B cell (primary cell): ENCODE results near the gene PDZD7. TPM values are rescaled to one million over a fixed set of nuclear protein-coding genes. Genes with fewer than 3 reads are reported as not detected.

Experiments used
- ATAC-seq: fragments of 200-7000 bp; cut with Tn5 transposase; one replicate; pipeline ENCODE4 v1.10.0; 2021; ENCODE audit warnings: low read depth, mild to moderate bottlenecking, moderate number of reproducible peaks, moderate library complexity
- CTCF ChIA-PET: fragments of 350-600 bp; sonication (Branson Sonifier 250); formaldehyde crosslinking; loops from one replicate; lab custom pipeline; 2021; ENCODE audit warnings: antibody characterized with exemption, inconsistent platforms; lab: Charles Lee
- POLR2A ChIA-PET: fragments of 350-600 bp; sonication (Branson Sonifier 250); formaldehyde crosslinking; loops from one replicate; lab custom pipeline; 2021; ENCODE audit warnings: antibody characterized with exemption; lab: Charles Lee
- DNase-seq: peaks from one replicate; pipeline ENCODE4 v3.0.0; 2013
- H2AFZ ChIP-seq: 2 replicates; pipeline ENCODE4 v1.6.1; 2012; ENCODE audit warnings: mild to moderate bottlenecking, low read depth, low read length; ENCODE audit not compliant: insufficient read depth, poor library complexity, severe bottlenecking
- H3K27ac ChIP-seq, 2 donors: 1 replicate in 1 of 2; 2 replicates in 1 of 2; pipeline ENCODE4 v1.5.1; 2012 to 2013; ENCODE audit warnings: low read length in 2 of 2, mild to moderate bottlenecking in 2 of 2, moderate library complexity in 1 of 2
- H3K27me3 ChIP-seq, 4 experiments: fragments of 200-600 bp in 1 of 4; sonication (generic) in 1 of 4; replicated peaks in 1 of 4; 1 replicate in 2 of 4; 2 replicates in 2 of 4; pipeline versions ENCODE4 v1.6.1 to v1.7.0; 2013 to 2016; ENCODE audit warnings: low read length in 3 of 4, mild to moderate bottlenecking in 2 of 4, mixed read lengths in 1 of 4, moderate library complexity in 1 of 4; ENCODE audit not compliant: insufficient read depth in 4 of 4, control insufficient read depth in 3 of 4; ENCODE audit errors: control extremely low read depth in 1 of 4
- H3K36me3 ChIP-seq, 2 experiments: replicated peaks in 1 of 2; 1 replicate in 1 of 2; 2 replicates in 1 of 2; pipeline versions ENCODE4 v1.6.1 to v1.7.1; 2013; ENCODE audit warnings: low read length in 1 of 2; ENCODE audit not compliant: insufficient read depth in 2 of 2, control insufficient read depth in 1 of 2; ENCODE audit errors: control extremely low read depth in 1 of 2, extremely low read depth in 1 of 2
- H3K4me1 ChIP-seq, 2 donors: fragments of 200-600 bp in 1 of 2; sonication (generic) in 1 of 2; 1 replicate in 1 of 2; 2 replicates in 1 of 2; pipeline versions ENCODE4 v1.5.1 to v1.6.1; 2013 to 2017; ENCODE audit warnings: low read length in 2 of 2; ENCODE audit not compliant: control insufficient read depth in 2 of 2, insufficient read depth in 2 of 2
- H3K4me2 ChIP-seq: replicated peaks from 2 replicates; pipeline ENCODE3; 2012; ENCODE audit warnings: mild to moderate bottlenecking, low read depth, low read length; ENCODE audit not compliant: poor library complexity, severe bottlenecking
- H3K4me3 ChIP-seq, 5 experiments: fragments of 200-600 bp in 1 of 5; sonication (generic) in 1 of 5; 1 replicate in 3 of 5; 2 replicates in 2 of 5; pipeline versions ENCODE4 v1.5.1 to v1.7.0; 2011 to 2016; ENCODE audit warnings: low read length in 4 of 5, mild to moderate bottlenecking in 4 of 5, low read depth in 2 of 5, control low read depth in 1 of 5, moderate library complexity in 1 of 5; ENCODE audit not compliant: insufficient read depth in 1 of 5; ENCODE audit errors: control extremely low read depth in 1 of 5, extremely low read depth in 1 of 5
- H3K79me2 ChIP-seq: fragments of 200-600 bp; sonication (generic); one replicate; pipeline ENCODE4 v1.6.0; 2016; ENCODE audit warnings: low read length; ENCODE audit not compliant: control insufficient read depth, insufficient read depth
- H3K9ac ChIP-seq: fragments of 200-600 bp; sonication (generic); 2 replicates; pipeline ENCODE4 v1.6.1; 2017; ENCODE audit warnings: mild to moderate bottlenecking, low read length, moderate library complexity
- H3K9me3 ChIP-seq, 3 donors: one replicate each; pipeline versions ENCODE4 v1.6.1 to v1.7.1; 2013; ENCODE audit warnings: low read length in 2 of 3; ENCODE audit not compliant: control insufficient read depth in 2 of 3, insufficient read depth in 1 of 3; ENCODE audit errors: control extremely low read depth in 1 of 3
- H4K20me1 ChIP-seq: 2 replicates; pipeline ENCODE4 v1.6.0; 2012; ENCODE audit warnings: mild to moderate bottlenecking, low read length; ENCODE audit not compliant: insufficient read depth, control insufficient read depth, poor library complexity, severe bottlenecking
- H3K27ac Mint-ChIP-seq: one replicate; pipeline ENCODE4 v1.8.0; 2021; ENCODE audit warnings: mixed read lengths
- H3K27me3 Mint-ChIP-seq: one replicate; pipeline ENCODE4 v1.8.0; 2021; ENCODE audit warnings: mixed read lengths
- H3K4me1 Mint-ChIP-seq: one replicate; pipeline ENCODE4 v1.8.0; 2021; ENCODE audit warnings: mixed read lengths
- H3K4me3 Mint-ChIP-seq: one replicate; pipeline ENCODE4 v1.8.0; 2021; ENCODE audit warnings: mixed read lengths
- H3K9me3 Mint-ChIP-seq: one replicate; pipeline ENCODE4 v1.8.0; 2022; ENCODE audit warnings: mixed read lengths; ENCODE audit not compliant: insufficient read depth
- EZH2 ChIP-seq: IDR thresholded peaks from 2 replicates; pipeline ENCODE4 v1.6.1; 2012; ENCODE audit warnings: borderline replicate concordance, low read depth, mild to moderate bottlenecking, moderate library complexity, low read length; ENCODE audit not compliant: insufficient read depth, poor library complexity, severe bottlenecking
- WGBS: methylation state at CpG from one replicate; pipeline ENCODE4 v1.1.5; 2013; ENCODE audit warnings: missing lambda C conversion rate; ENCODE audit not compliant: insufficient coverage; 5-methylcytosine and 5-hydroxymethylcytosine counted together
- intact Hi-C: fragments of 100-400 bp; cut with micrococcal nuclease; formaldehyde crosslinking; loops from one replicate; pipeline ENCODE4 v1.10.0; 2022
- polyA plus RNA-seq: library from polyadenylated mRNA; depleted of rRNA; stranded (reverse); fragments of >200 nt; gene quantifications from 2 replicates; pipeline ENCODE4 v1.2.3, GENCODE V29; 2012
- total RNA-seq, 2 donors: library from RNA; stranded (reverse); fragments of 120-200 nt in 1 of 2; gene quantifications; 1 replicate in 1 of 2; 2 replicates in 1 of 2; pipeline versions ENCODE4 v1.2.3 to v1.2.4, GENCODE V29; 2013 to 2022
- TF ChIP-seq, protein P1 (sequence below): fragments of 200-600 bp; IDR thresholded peaks from one replicate; pipeline ENCODE4 v1.8.0; 2022; ENCODE audit warnings: antibody characterized with exemption, mild to moderate bottlenecking

Gene PDZD7
- total and polyA plus RNA-seq, 2 donors (not counting 1 experiment from before 2014, with no cell fraction given), result 0.64 to 0.69 TPM

GRCh38 chr10:101003639-101004206, 27.2 kb downstream of the PDZD7 start:
- Mint-ChIP-seq H3K4me3 (no peak overlapping the region), H3K27ac (no peak overlapping the region), H3K9me3 (no peaks in the 10 kb centered on the region), H3K4me1 (peaks cover 11% of the 10 kb centered on the region), H3K27me3 (no peaks in the 10 kb centered on the region)
- no peak for TF ChIP-seq EZH2
- TF ChIP-seq, protein P1, sequence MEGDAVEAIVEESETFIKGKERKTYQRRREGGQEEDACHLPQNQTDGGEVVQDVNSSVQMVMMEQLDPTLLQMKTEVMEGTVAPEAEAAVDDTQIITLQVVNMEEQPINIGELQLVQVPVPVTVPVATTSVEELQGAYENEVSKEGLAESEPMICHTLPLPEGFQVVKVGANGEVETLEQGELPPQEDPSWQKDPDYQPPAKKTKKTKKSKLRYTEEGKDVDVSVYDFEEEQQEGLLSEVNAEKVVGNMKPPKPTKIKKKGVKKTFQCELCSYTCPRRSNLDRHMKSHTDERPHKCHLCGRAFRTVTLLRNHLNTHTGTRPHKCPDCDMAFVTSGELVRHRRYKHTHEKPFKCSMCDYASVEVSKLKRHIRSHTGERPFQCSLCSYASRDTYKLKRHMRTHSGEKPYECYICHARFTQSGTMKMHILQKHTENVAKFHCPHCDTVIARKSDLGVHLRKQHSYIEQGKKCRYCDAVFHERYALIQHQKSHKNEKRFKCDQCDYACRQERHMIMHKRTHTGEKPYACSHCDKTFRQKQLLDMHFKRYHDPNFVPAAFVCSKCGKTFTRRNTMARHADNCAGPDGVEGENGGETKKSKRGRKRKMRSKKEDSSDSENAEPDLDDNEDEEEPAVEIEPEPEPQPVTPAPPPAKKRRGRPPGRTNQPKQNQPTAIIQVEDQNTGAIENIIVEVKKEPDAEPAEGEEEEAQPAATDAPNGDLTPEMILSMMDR, result no peak
- 99% methylated on average over 16 of the region's 18 CpGs for WGBS
- Histone ChIP-seq H2AFZ (no peak overlapping the region), H3K4me3 (no peak overlapping the region), H3K79me2 (no peaks in the 10 kb centered on the region), H3K9me3 (no peaks in the 10 kb centered on the region), H4K20me1 (peaks cover 25% of the 10 kb centered on the region), H3K27ac (no peak overlapping the region), H3K4me2 (no peak overlapping the region), H3K9ac (no peak overlapping the region), H3K36me3 (peaks cover 0 to 12% of the 10 kb centered on the region in 2 experiments), H3K27me3 (peaks cover 0 to 2% (median 0%) of the 10 kb centered on the region in 4 experiments), H3K4me1 (peaks cover 9 to 16% of the 10 kb centered on the region in 2 donors)
- ATAC-seq, result no peak
- ChIA-PET CTCF (interaction anchor here (1.1 to 2.8 kb wide), 2 partner anchors 8 to 16 kb away, joined by 4 to 8 read pairs; no protein-coding TSS in a partner anchor), POLR2A (interaction anchor here (0.6 kb wide), 1 partner anchor 41 kb away, joined by 3 read pairs; no protein-coding TSS in a partner anchor)
- intact Hi-C loops, result no loop called here
- no peak for DNase-seq

DNA sequence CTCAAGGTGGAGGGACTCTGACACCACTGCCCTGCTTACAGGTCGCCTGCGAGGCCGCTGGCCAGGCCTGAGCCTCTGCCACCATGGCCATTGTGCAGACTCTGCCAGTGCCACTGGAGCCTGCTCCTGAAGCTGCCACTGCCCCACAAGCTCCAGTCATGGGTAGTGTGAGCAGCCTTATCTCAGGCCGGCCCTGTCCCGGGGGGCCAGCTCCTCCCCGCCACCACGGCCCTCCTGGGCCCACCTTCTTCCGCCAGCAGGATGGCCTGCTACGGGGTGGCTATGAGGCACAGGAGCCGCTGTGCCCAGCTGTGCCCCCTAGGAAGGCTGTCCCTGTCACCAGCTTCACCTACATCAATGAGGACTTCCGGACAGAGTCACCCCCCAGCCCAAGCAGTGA, 28.5 kb downstream of the PDZD7 start:
- CTCF ChIA-PET, result interaction anchor here (0.9 to 8.4 kb wide), 3 partner anchors 13 to 18 kb away, joined by 3 to 70 read pairs (median 8); no protein-coding TSS in a partner anchor
- Mint-ChIP-seq H3K27ac (no peak overlapping the region), H3K9me3 (no peaks in the 10 kb centered on the region), H3K27me3 (no peaks in the 10 kb centered on the region), H3K4me1 (peaks cover 20% of the 10 kb centered on the region), H3K4me3 (no peak overlapping the region)
- POLR2A ChIA-PET, result no interaction called here
- Histone ChIP-seq H3K4me1 (peaks cover 16 to 27% of the 10 kb centered on the region in 2 donors), H3K27me3 (peaks cover 0 to 2% (median 0%) of the 10 kb centered on the region in 4 experiments), H3K36me3 (peaks cover 0 to 12% of the 10 kb centered on the region in 2 experiments), H3K4me2 (no peak overlapping the region), H3K9ac (no peak overlapping the region), H2AFZ (no peak overlapping the region), H4K20me1 (peaks cover 25% of the 10 kb centered on the region), H3K9me3 (no peaks in the 10 kb centered on the region), H3K4me3 (no peak overlapping the region), H3K79me2 (no peaks in the 10 kb centered on the region), H3K27ac (no peak overlapping the region)
- DNase-seq (no peak), ATAC-seq (no peak)
- TF ChIP-seq, protein P1, result no peak
- no peak for TF ChIP-seq EZH2
- 94% methylated on average over 11 of the region's 11 CpGs for WGBS
- intact Hi-C loops, result no loop called here
